Skeletal muscle satellite cell (primary cell): ENCODE results near the gene SLC29A2. TPM values are rescaled to one million over a fixed set of nuclear protein-coding genes. Genes with fewer than 3 reads are reported as not detected.

Source experiments
- small RNA-seq: library from RNA; depleted of rRNA; stranded (forward); fragments of <200 nt; gene quantifications from one replicate; pipeline ENCODE3, GENCODE V24; 2012

Gene SLC29A2

Small RNAs within 50 kb of the gene (small RNA-seq; reads per million reads assigned to genes)
- gene RF00017 (not detected), gene RNU1-84P (6.8 reads per million, percentile 88 among the genes with 10 or more reads in this experiment)
